AG04449 (cell line): Measurements from ENCODE around the gene SLC12A4.
A peak's percentile ranks its signal among the peaks of the same experiment; 100 is the strongest.
"Not testable (repeated sequence)": the region's sequence is repeated elsewhere in the genome, so short reads cannot be mapped to it uniquely, and the experiment has no call there.

Source experiments
- CTCF ChIA-PET: fragments of 350-600 bp; formaldehyde crosslinking; extraction: SDS; loops from one replicate; lab custom pipeline; 2021; ENCODE audit warnings: antibody characterized with exemption; lab: Yijun Ruan, JAX
- POLR2A ChIA-PET: fragments of 400-600, 350-600 bp; formaldehyde crosslinking; extraction: SDS; loops from one replicate; lab custom pipeline; 2020; ENCODE audit warnings: antibody characterized with exemption, inconsistent platforms; lab: Yijun Ruan, JAX
- DNase-seq: peaks from one replicate; pipeline ENCODE4 v3.0.0-alpha.2; 2010; ENCODE audit warnings: low read depth, low spot score
- H3K4me3 ChIP-seq: 2 replicates; pipeline ENCODE4 v1.5.1; 2011; ENCODE audit warnings: low read depth, mild to moderate bottlenecking, control low read depth, low read length
- TF ChIP-seq, protein P1 (sequence below): IDR thresholded peaks from one replicate; pipeline ENCODE4 v1.5.1; 2011; ENCODE audit warnings: mild to moderate bottlenecking, moderate library complexity, low read length, control low read depth, inconsistent platforms; ENCODE audit not compliant: insufficient read depth; ENCODE audit errors: missing control alignments

The SLC12A4 gene

DNA sequence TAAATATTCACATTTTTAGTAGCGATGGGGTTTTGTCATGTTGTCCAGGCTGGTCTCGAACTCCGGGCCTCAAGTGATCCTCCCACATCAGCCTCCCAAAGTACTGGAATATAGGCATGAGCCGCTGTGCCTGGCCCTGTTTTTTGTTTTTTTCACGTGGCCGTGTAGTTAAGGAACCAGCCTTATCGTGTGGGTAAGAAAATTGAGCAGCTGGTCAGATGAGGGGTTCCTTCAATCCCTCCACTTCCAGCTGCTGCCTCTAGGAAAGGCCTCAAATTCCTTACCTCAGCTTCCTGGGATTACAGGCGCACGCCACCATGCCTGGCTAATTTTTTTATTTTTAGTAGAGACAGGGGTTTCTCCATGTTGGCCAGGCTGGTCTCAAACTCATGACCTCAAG lies 36.8 kb upstream of the SLC12A4 start:
- ChIA-PET CTCF (interaction anchor here (1.7 to 3.3 kb wide), 2 partner anchors 12 to 35 kb away, joined by 7 to 21 read pairs; no protein-coding TSS in a partner anchor), POLR2A (no interaction called here)
- TF ChIP-seq, protein P1, sequence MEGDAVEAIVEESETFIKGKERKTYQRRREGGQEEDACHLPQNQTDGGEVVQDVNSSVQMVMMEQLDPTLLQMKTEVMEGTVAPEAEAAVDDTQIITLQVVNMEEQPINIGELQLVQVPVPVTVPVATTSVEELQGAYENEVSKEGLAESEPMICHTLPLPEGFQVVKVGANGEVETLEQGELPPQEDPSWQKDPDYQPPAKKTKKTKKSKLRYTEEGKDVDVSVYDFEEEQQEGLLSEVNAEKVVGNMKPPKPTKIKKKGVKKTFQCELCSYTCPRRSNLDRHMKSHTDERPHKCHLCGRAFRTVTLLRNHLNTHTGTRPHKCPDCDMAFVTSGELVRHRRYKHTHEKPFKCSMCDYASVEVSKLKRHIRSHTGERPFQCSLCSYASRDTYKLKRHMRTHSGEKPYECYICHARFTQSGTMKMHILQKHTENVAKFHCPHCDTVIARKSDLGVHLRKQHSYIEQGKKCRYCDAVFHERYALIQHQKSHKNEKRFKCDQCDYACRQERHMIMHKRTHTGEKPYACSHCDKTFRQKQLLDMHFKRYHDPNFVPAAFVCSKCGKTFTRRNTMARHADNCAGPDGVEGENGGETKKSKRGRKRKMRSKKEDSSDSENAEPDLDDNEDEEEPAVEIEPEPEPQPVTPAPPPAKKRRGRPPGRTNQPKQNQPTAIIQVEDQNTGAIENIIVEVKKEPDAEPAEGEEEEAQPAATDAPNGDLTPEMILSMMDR: no peak
- no peak for DNase-seq
- no peak overlapping the region for H3K4me3 ChIP-seq

DNA sequence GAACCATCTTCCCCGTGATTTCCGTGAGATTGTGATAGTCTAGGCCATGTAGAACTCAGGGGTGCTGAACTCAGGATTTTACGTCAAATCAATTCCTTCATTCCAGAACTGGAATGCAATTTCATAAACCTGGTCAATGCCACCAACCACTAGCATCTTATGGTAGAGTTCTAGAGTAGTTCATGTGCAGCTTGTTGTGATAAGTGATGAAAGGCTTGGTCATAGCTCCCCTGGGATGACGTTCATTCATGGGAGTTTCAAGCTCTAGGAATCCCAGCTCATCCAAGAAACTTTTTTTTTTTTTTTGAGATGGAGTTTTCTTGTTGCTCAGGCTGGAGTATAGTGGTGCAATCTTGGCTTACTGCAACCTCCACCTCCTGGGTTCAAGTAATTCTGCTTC lies 34.6 kb upstream of the SLC12A4 start:
- TF ChIP-seq, protein P1: no peak
- ChIA-PET POLR2A (no interaction called here), CTCF (interaction anchor here (0.6 to 3.3 kb wide), 3 partner anchors 10 to 37 kb away, joined by 3 to 21 read pairs (median 7); no protein-coding TSS in a partner anchor)
- peak; percentile 19 for DNase-seq
- H3K4me3 ChIP-seq: no peak overlapping the region

- TF ChIP-seq, protein P1: no peak
- H3K4me3 ChIP-seq: no peak overlapping the region
- CTCF ChIA-PET: interaction anchor here (1.0 to 1.5 kb wide), 5 partner anchors 8 to 238 kb away, joined by 3 to 4 read pairs (median 4); no protein-coding TSS in a partner anchor
- no peak for DNase-seq
- POLR2A ChIA-PET: no interaction called here
Observed at GRCh38 chr16:68000450-68000849, 32.0 kb upstream of the SLC12A4 start.

GRCh38 chr16:67999985-68000384 lies 31.5 kb upstream of the SLC12A4 start:
- TF ChIP-seq, protein P1: no peak
- H3K4me3 ChIP-seq: no peak overlapping the region
- POLR2A ChIA-PET: no interaction called here
- no peak for DNase-seq
- CTCF ChIA-PET: interaction anchor here (1.0 to 1.7 kb wide), 6 partner anchors 8 to 239 kb away, joined by 3 to 4 read pairs (median 4); no protein-coding TSS in a partner anchor

- POLR2A ChIA-PET, DNase-seq, H3K4me3 ChIP-seq: not testable (repeated sequence)
- CTCF ChIA-PET: interaction anchor here (1.7 to 4.4 kb wide), 2 partner anchors 11 to 41 kb away, joined by 4 to 17 read pairs; no protein-coding TSS in a partner anchor
Observed at GRCh38 chr16:67998779-67999688, 30.6 kb upstream of the SLC12A4 start, which contains the start of gene DPEP2. Gene DPEP2, minus strand, starts transcription at chr16:67999484. Its CDS starts 6,272 bp downstream, at chr16:67993212.

DNA sequence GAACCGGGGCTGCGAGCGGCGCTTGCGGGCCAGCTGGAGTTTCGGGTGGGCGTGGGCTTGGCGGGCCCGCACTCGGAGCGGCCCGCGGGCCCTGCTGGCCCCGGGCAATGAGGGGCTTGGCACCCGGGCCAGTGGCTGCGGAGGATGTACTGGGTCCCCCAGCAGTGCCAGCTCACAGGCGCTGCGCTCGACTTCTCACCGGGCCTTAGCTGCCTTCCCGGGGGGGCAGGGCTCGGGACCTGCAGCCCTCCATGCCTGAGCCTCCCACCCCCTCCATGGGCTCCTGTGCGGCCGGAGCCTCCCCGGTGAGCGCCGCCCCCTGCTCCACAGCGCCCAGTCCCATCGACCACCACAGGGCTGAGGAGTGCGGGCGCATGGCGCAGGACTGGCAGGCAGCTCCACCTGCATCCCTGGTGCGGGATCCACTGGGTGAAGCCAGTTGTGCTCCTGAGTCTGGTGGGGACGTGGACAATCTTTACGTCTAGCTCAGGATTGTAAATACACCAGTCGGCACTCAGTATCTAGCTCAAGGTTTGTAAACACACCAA lies 29.9 kb upstream of the SLC12A4 start:
- CTCF ChIA-PET: interaction anchor here (1.3 to 4.4 kb wide), 3 partner anchors 10 to 42 kb away, joined by 3 to 17 read pairs (median 4); no protein-coding TSS in a partner anchor
- POLR2A ChIA-PET: not testable (repeated sequence)

DNA sequence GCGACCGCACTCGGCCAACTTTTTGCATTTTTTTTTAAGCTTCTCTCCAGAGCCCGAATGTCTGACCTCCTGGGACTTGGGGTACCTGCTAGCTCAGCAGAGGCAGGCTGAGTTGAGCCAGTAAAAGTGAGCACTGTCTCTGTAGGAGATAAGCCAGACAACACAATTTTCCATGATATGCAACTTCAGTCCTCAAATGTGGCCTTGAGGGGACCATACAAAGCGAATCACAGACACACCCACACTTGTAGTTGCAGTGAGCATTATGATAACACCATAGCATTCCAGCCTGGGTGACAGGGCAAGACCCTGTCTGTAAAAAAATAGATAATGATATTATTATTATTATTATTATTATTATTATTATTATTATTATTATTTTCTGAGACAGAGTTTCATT lies 28.2 kb upstream of the SLC12A4 start:
- TF ChIP-seq, protein P1: no peak
- POLR2A ChIA-PET: no interaction called here

More for the DNA sequence above, 29.9 kb upstream of the SLC12A4 start:
- not testable (repeated sequence) for DNase-seq, H3K4me3 ChIP-seq

More for the DNA sequence above, 28.2 kb upstream of the SLC12A4 start:
- H3K4me3 ChIP-seq: no peak overlapping the region
- DNase-seq: no peak
- CTCF ChIA-PET: interaction anchor here (0.5 to 6.3 kb wide), 4 partner anchors 9 to 72 kb away, joined by 3 to 51 read pairs (median 10); partner anchors contain the start of gene DPEP3
